HTR-8/SVneo (cell line): ENCODE data around the gene HOXD3.

Source experiments
- DNase-seq: peaks from one replicate; pipeline ENCODE4 v3.0.0; 2011; ENCODE audit warnings: low spot score, mixed read lengths; ENCODE audit not compliant: insufficient read length
- FAIRE-seq: peaks from 2 replicates; lab custom pipeline; 2011; peaks lifted over from hg19 to GRCh38; lab: Jason Lieb, UNC

HOXD3 gene

GRCh38 chr2:176130957-176131847 lies 25.9 kb upstream of the HOXD3 start:
- DNase-seq: no peak
- FAIRE-seq: no peak

- no peak for FAIRE-seq
- DNase-seq: no peak
Measured at GRCh38 chr2:176131848-176132158, 25.3 kb upstream of the HOXD3 start.

- DNase-seq (no peak), FAIRE-seq (peak; percentile 9)
Measured at GRCh38 chr2:176132205-176133171, 24.6 kb upstream of the HOXD3 start.

GRCh38 chr2:176133389-176133788 lies 23.7 kb upstream of the HOXD3 start:
- FAIRE-seq: no peak
- no peak for DNase-seq

GRCh38 chr2:176134035-176134434 lies 23.1 kb upstream of the HOXD3 start:
- no peak for FAIRE-seq
- DNase-seq: no peak

- FAIRE-seq (no peak), DNase-seq (peak; percentile 26)
Measured at GRCh38 chr2:176135035-176135440, 22.1 kb upstream of the HOXD3 start.

- DNase-seq: peak; percentile 45
- FAIRE-seq: no peak
Measured at GRCh38 chr2:176136374-176137251, 20.5 kb upstream of the HOXD3 start.

- FAIRE-seq (no peak), DNase-seq (no peak)
Measured at GRCh38 chr2:176137252-176137580, 19.9 kb upstream of the HOXD3 start.

GRCh38 chr2:176137906-176138305 lies 19.2 kb upstream of the HOXD3 start:
- FAIRE-seq (no peak), DNase-seq (no peak)

GRCh38 chr2:176138526-176138922 lies 18.6 kb upstream of the HOXD3 start:
- FAIRE-seq (no peak), DNase-seq (no peak)

- DNase-seq (no peak), FAIRE-seq (peak; percentile 9)
Measured at GRCh38 chr2:176138923-176139660, 18.0 kb upstream of the HOXD3 start.

- FAIRE-seq (no peak), DNase-seq (no peak)
Measured at GRCh38 chr2:176139661-176140512, 17.2 kb upstream of the HOXD3 start.

- DNase-seq: peak; percentile 81
- peak; percentile 79 for FAIRE-seq
Measured at GRCh38 chr2:176140513-176141317, 16.4 kb upstream of the HOXD3 start.

- no peak for FAIRE-seq
Measured at GRCh38 chr2:176142281-176142680, 14.8 kb upstream of the HOXD3 start.

GRCh38 chr2:176145085-176145969 lies 11.8 kb upstream of the HOXD3 start:
- no peak for DNase-seq
- no peak for FAIRE-seq

More at GRCh38 chr2:176142281-176142680, 14.8 kb upstream of the HOXD3 start:
- no peak for DNase-seq

- FAIRE-seq: no peak
- DNase-seq: no peak
Measured at GRCh38 chr2:176146101-176146500, 11.0 kb upstream of the HOXD3 start.

GRCh38 chr2:176146645-176147044 lies 10.5 kb upstream of the HOXD3 start:
- DNase-seq (no peak), FAIRE-seq (no peak)
